GM12801 (cell line): ENCODE results near the gene AGTR1.

Experiments
- CTCF ChIP-seq: IDR thresholded peaks from one replicate; pipeline ENCODE4 v1.5.1; 2011; ENCODE audit warnings: control low read depth; ENCODE audit not compliant: insufficient read length; ENCODE audit errors: extremely low read depth

AGTR1 gene

GRCh38 chr3:148750296-148750695 lies 52.6 kb downstream of the AGTR1 start:
- TF ChIP-seq CTCF, result no peak

- no peak for TF ChIP-seq CTCF
Measured at GRCh38 chr3:148751461-148751860, 53.8 kb downstream of the AGTR1 start.

GRCh38 chr3:148755570-148755969 lies 57.9 kb downstream of the AGTR1 start:
- no peak for TF ChIP-seq CTCF

- TF ChIP-seq CTCF, result no peak
Measured at GRCh38 chr3:148756311-148756710, 58.6 kb downstream of the AGTR1 start.

GRCh38 chr3:148757238-148758215 lies 59.8 kb downstream of the AGTR1 start:
- TF ChIP-seq CTCF, result no peak

GRCh38 chr3:148758303-148758884 lies 60.7 kb downstream of the AGTR1 start:
- no peak for TF ChIP-seq CTCF

- no peak for TF ChIP-seq CTCF
Measured at GRCh38 chr3:148759430-148759829, 61.7 kb downstream of the AGTR1 start.
